Activated naive CD8-positive, alpha-beta T cell treated with anti-CD3 and anti-CD28 coated beads for 36 hours (primary cell): ENCODE results near the gene PXDN. TPM values are rescaled to one million over a fixed set of nuclear protein-coding genes. Genes with fewer than 3 reads are reported as not detected.

Experiments
- DNase-seq: peaks from one replicate; pipeline ENCODE4 v3.0.0; 2021
- H3K27ac Mint-ChIP-seq: one replicate; pipeline ENCODE4 v1.8.0; 2022; ENCODE audit warnings: mild to moderate bottlenecking, moderate library complexity, mixed read lengths
- H3K27me3 Mint-ChIP-seq: one replicate; pipeline ENCODE4 v1.8.0; 2022; ENCODE audit warnings: mild to moderate bottlenecking, mixed read lengths
- H3K36me3 Mint-ChIP-seq: one replicate; pipeline ENCODE4 v1.8.0; 2021; ENCODE audit warnings: mild to moderate bottlenecking, mixed read lengths
- H3K4me1 Mint-ChIP-seq: one replicate; pipeline ENCODE4 v1.8.0; 2021; ENCODE audit warnings: mixed read lengths
- H3K4me3 Mint-ChIP-seq: one replicate; pipeline ENCODE4 v1.8.0; 2022; ENCODE audit warnings: mild to moderate bottlenecking, moderate library complexity, mixed read lengths
- H3K9me3 Mint-ChIP-seq: one replicate; pipeline ENCODE4 v1.8.0; 2022; ENCODE audit warnings: mixed read lengths
- total RNA-seq, 2 experiments: library from RNA; stranded (reverse); gene quantifications; one replicate each; pipeline ENCODE4 v1.2.3, GENCODE V29; 2021

PXDN gene
- total RNA-seq, 2 experiments from 2014 or later = 1.8 to 2.1 TPM

GRCh38 chr2:1609485-1610095, 134.7 kb downstream of the PXDN start:
- H3K27ac Mint-ChIP-seq = no peak overlapping the region
- no peak for DNase-seq
- H3K9me3 Mint-ChIP-seq = no peaks in the 10 kb centered on the region
- H3K27me3 Mint-ChIP-seq = peaks cover 8% of the 10 kb centered on the region
- peaks cover 3% of the 10 kb centered on the region for H3K4me1 Mint-ChIP-seq
- no peak overlapping the region for H3K4me3 Mint-ChIP-seq
- H3K36me3 Mint-ChIP-seq = no peaks in the 10 kb centered on the region

- Mint-ChIP-seq H3K27me3 (peaks cover 8% of the 10 kb centered on the region), H3K4me1 (peaks cover 3% of the 10 kb centered on the region), H3K9me3 (no peaks in the 10 kb centered on the region), H3K4me3 (no peak overlapping the region), H3K27ac (no peak overlapping the region), H3K36me3 (no peaks in the 10 kb centered on the region)
- no peak for DNase-seq
Measured at GRCh38 chr2:1609040-1609439, 135.3 kb downstream of the PXDN start.

- Mint-ChIP-seq H3K27me3 (peaks cover 8% of the 10 kb centered on the region), H3K27ac (no peak overlapping the region), H3K4me3 (no peak overlapping the region), H3K4me1 (peaks cover 3% of the 10 kb centered on the region), H3K9me3 (no peaks in the 10 kb centered on the region), H3K36me3 (no peaks in the 10 kb centered on the region)
- no peak for DNase-seq
Measured at GRCh38 chr2:1607971-1608688, 136.2 kb downstream of the PXDN start.

- no peak overlapping the region for H3K27ac Mint-ChIP-seq
Measured at GRCh38 chr2:1607236-1607920, 136.9 kb downstream of the PXDN start.

GRCh38 chr2:1606421-1607235, 137.7 kb downstream of the PXDN start:
- Mint-ChIP-seq H3K9me3 (no peaks in the 10 kb centered on the region), H3K4me3 (no peak overlapping the region), H3K27ac (no peak overlapping the region), H3K36me3 (no peaks in the 10 kb centered on the region), H3K27me3 (peaks cover 4% of the 10 kb centered on the region), H3K4me1 (peaks cover 3% of the 10 kb centered on the region)
- DNase-seq = no peak

More at GRCh38 chr2:1607236-1607920, 136.9 kb downstream of the PXDN start:
- H3K9me3 Mint-ChIP-seq = no peaks in the 10 kb centered on the region
- H3K36me3 Mint-ChIP-seq = no peaks in the 10 kb centered on the region
- no peak overlapping the region for H3K4me3 Mint-ChIP-seq
- no peak for DNase-seq
- peaks cover 3% of the 10 kb centered on the region for H3K4me1 Mint-ChIP-seq
- H3K27me3 Mint-ChIP-seq = peaks cover 5% of the 10 kb centered on the region

GRCh38 chr2:1606046-1606400, 138.3 kb downstream of the PXDN start:
- no peaks in the 10 kb centered on the region for H3K9me3 Mint-ChIP-seq
- H3K27ac Mint-ChIP-seq = no peak overlapping the region
- H3K4me3 Mint-ChIP-seq = no peak overlapping the region
- no peaks in the 10 kb centered on the region for H3K36me3 Mint-ChIP-seq
- H3K4me1 Mint-ChIP-seq = peaks cover 3% of the 10 kb centered on the region
- H3K27me3 Mint-ChIP-seq = peaks cover 4% of the 10 kb centered on the region
- DNase-seq = no peak

- H3K27me3 Mint-ChIP-seq = peaks cover 4% of the 10 kb centered on the region
- H3K4me1 Mint-ChIP-seq = peaks cover 3% of the 10 kb centered on the region
- no peak overlapping the region for H3K4me3 Mint-ChIP-seq
- no peak for DNase-seq
- no peak overlapping the region for H3K27ac Mint-ChIP-seq
- no peaks in the 10 kb centered on the region for H3K36me3 Mint-ChIP-seq
- no peaks in the 10 kb centered on the region for H3K9me3 Mint-ChIP-seq
Measured at GRCh38 chr2:1605102-1606045, 138.9 kb downstream of the PXDN start.

GRCh38 chr2:1603521-1603920, 140.8 kb downstream of the PXDN start:
- Mint-ChIP-seq H3K4me1 (no peaks in the 10 kb centered on the region), H3K27ac (no peak overlapping the region), H3K9me3 (no peaks in the 10 kb centered on the region), H3K4me3 (no peak overlapping the region), H3K27me3 (peaks cover 4% of the 10 kb centered on the region), H3K36me3 (no peaks in the 10 kb centered on the region)
- no peak for DNase-seq

GRCh38 chr2:1603059-1603458, 141.3 kb downstream of the PXDN start:
- no peaks in the 10 kb centered on the region for H3K4me1 Mint-ChIP-seq
- H3K27ac Mint-ChIP-seq = no peak overlapping the region
- no peak overlapping the region for H3K4me3 Mint-ChIP-seq
- no peaks in the 10 kb centered on the region for H3K9me3 Mint-ChIP-seq
- H3K36me3 Mint-ChIP-seq = no peaks in the 10 kb centered on the region
- peaks cover 4% of the 10 kb centered on the region for H3K27me3 Mint-ChIP-seq
- no peak for DNase-seq

GRCh38 chr2:1602278-1603010, 141.9 kb downstream of the PXDN start:
- no peaks in the 10 kb centered on the region for H3K4me1 Mint-ChIP-seq

GRCh38 chr2:1601471-1602277, 142.6 kb downstream of the PXDN start:
- H3K9me3 Mint-ChIP-seq = no peaks in the 10 kb centered on the region

More at GRCh38 chr2:1602278-1603010, 141.9 kb downstream of the PXDN start:
- Mint-ChIP-seq H3K4me3 (no peak overlapping the region), H3K9me3 (no peaks in the 10 kb centered on the region), H3K27ac (no peak overlapping the region), H3K27me3 (peaks cover 4% of the 10 kb centered on the region), H3K36me3 (no peaks in the 10 kb centered on the region)
- no peak for DNase-seq

GRCh38 chr2:1601067-1601412, 143.3 kb downstream of the PXDN start:
- Mint-ChIP-seq H3K9me3 (no peaks in the 10 kb centered on the region), H3K27me3 (no peaks in the 10 kb centered on the region), H3K27ac (no peak overlapping the region), H3K4me1 (no peaks in the 10 kb centered on the region), H3K36me3 (no peaks in the 10 kb centered on the region), H3K4me3 (no peak overlapping the region)
- no peak for DNase-seq

More at GRCh38 chr2:1601471-1602277, 142.6 kb downstream of the PXDN start:
- Mint-ChIP-seq H3K27ac (no peak overlapping the region), H3K4me1 (no peaks in the 10 kb centered on the region), H3K36me3 (no peaks in the 10 kb centered on the region), H3K4me3 (no peak overlapping the region), H3K27me3 (peaks cover under 1% of the 10 kb centered on the region)
- DNase-seq = no peak
